GM23338 (cell line): Measurements from ENCODE around the gene CABLES2. TPM values are rescaled to one million over a fixed set of nuclear protein-coding genes. Genes with fewer than 3 reads are reported as not detected.

Experiments used
- ATAC-seq: fragments of 200-7000 bp; cut with Tn5 transposase; 3 replicates; pipeline ENCODE4 v1.9.1; 2020
- DNase-seq: peaks from one replicate; pipeline ENCODE4 v3.0.0-alpha.2; 2015; ENCODE audit warnings: low spot score
- H2AFZ ChIP-seq: fragments of 200-600 bp; sonication (generic); 2 replicates; pipeline ENCODE4 v1.8.0; 2016; ENCODE audit warnings: antibody characterized with exemption, mild to moderate bottlenecking, moderate library complexity
- H3F3A ChIP-seq: fragments of 200-600 bp; sonication (generic); replicated peaks from 2 replicates; pipeline ENCODE4 v1.8.0; 2017; ENCODE audit warnings: antibody characterized with exemption, mixed run types, low read depth
- H3K27ac ChIP-seq: fragments of 200-600 bp; sonication (generic); 2 replicates; pipeline ENCODE4 v1.6.1; 2016; ENCODE audit warnings: low read depth
- H3K27me3 ChIP-seq: fragments of 200-600 bp; sonication (generic); 2 replicates; pipeline ENCODE4 v1.8.0; 2016; ENCODE audit warnings: mild to moderate bottlenecking, mixed run types, moderate library complexity; ENCODE audit not compliant: insufficient read depth
- H3K36me3 ChIP-seq: fragments of 200-600 bp; sonication (generic); 2 replicates; pipeline ENCODE4 v1.8.0; 2016; ENCODE audit warnings: mild to moderate bottlenecking; ENCODE audit not compliant: insufficient read depth
- H3K4me1 ChIP-seq: fragments of 200-600 bp; sonication (generic); 2 replicates; pipeline ENCODE4 v1.8.0; 2016; ENCODE audit warnings: mild to moderate bottlenecking, moderate library complexity; ENCODE audit not compliant: insufficient read depth
- H3K4me2 ChIP-seq: fragments of 200-600 bp; sonication (generic); 2 replicates; pipeline ENCODE4 v1.7.1; 2017; ENCODE audit warnings: mixed run types
- H3K4me3 ChIP-seq: fragments of 200-600 bp; sonication (generic); 2 replicates; pipeline ENCODE4 v1.6.1; 2016; ENCODE audit warnings: mixed run types
- H3K79me2 ChIP-seq: fragments of 200-600 bp; sonication (generic); replicated peaks from 2 replicates; pipeline ENCODE4 v1.8.0; 2017; ENCODE audit warnings: mild to moderate bottlenecking; ENCODE audit not compliant: insufficient read depth
- H3K9me2 ChIP-seq: fragments of 200-600 bp; sonication (generic); 2 replicates; pipeline ENCODE4 v1.8.0; 2017; ENCODE audit not compliant: insufficient read depth
- H4K20me1 ChIP-seq: fragments of 200-600 bp; sonication (generic); replicated peaks from 2 replicates; pipeline ENCODE4 v1.8.0; 2017; ENCODE audit warnings: mild to moderate bottlenecking; ENCODE audit not compliant: insufficient read depth
- H3K27ac Mint-ChIP-seq: 2 replicates; pipeline ENCODE4 v1.8.0; 2020; ENCODE audit warnings: inconsistent platforms, mild to moderate bottlenecking, moderate library complexity, mixed read lengths
- H3K27me3 Mint-ChIP-seq: 3 replicates; pipeline ENCODE4 v1.8.0; 2022; ENCODE audit warnings: low read depth, mild to moderate bottlenecking, moderate library complexity, mixed read lengths, inconsistent platforms; ENCODE audit not compliant: insufficient read depth, poor library complexity
- H3K36me3 Mint-ChIP-seq: 3 replicates; pipeline ENCODE4 v1.8.0; 2021; ENCODE audit warnings: low read depth, mild to moderate bottlenecking, inconsistent platforms, moderate library complexity, mixed read lengths
- H3K4me1 Mint-ChIP-seq: 3 replicates; pipeline ENCODE4 v1.8.0; 2020; ENCODE audit warnings: mild to moderate bottlenecking, inconsistent platforms, mixed read lengths
- H3K4me3 Mint-ChIP-seq: 3 replicates; pipeline ENCODE4 v1.8.0; 2021; ENCODE audit warnings: moderate library complexity, mild to moderate bottlenecking, inconsistent platforms, mixed read lengths
- H3K9me3 Mint-ChIP-seq: 3 replicates; pipeline ENCODE4 v1.8.0; 2020; ENCODE audit warnings: moderate library complexity, mild to moderate bottlenecking, inconsistent platforms, mixed read lengths
- CREB1 ChIP-seq: fragments of 250-450 bp; sonication (Bioruptor Pico); IDR thresholded peaks from 2 replicates; pipeline ENCODE4 v1.5.0; 2020; ENCODE audit warnings: low read depth, mild to moderate bottlenecking, moderate library complexity
- ETS1 ChIP-seq: IDR thresholded peaks from 2 replicates; pipeline ENCODE4 v1.6.1; 2016; ENCODE audit warnings: antibody characterized with exemption
- JUNB ChIP-seq: IDR thresholded peaks from one replicate; pipeline ENCODE4 v1.6.1; 2016; ENCODE audit warnings: antibody characterized with exemption; ENCODE audit not compliant: unreplicated experiment
- NANOG ChIP-seq: IDR thresholded peaks from 2 replicates; pipeline ENCODE4 v1.6.1; 2016; ENCODE audit warnings: antibody characterized with exemption, borderline replicate concordance
- POLR2AphosphoS5 ChIP-seq: IDR thresholded peaks from 2 replicates; pipeline ENCODE4 v1.6.1; 2016; ENCODE audit warnings: antibody characterized with exemption, low read depth
- REST ChIP-seq: IDR thresholded peaks from one replicate; pipeline ENCODE4 v1.6.1; 2018; ENCODE audit warnings: antibody characterized with exemption; ENCODE audit not compliant: unreplicated experiment
- STAT1 ChIP-seq: IDR thresholded peaks from one replicate; pipeline ENCODE4 v1.6.1; 2016; ENCODE audit warnings: antibody characterized with exemption; ENCODE audit not compliant: unreplicated experiment
- ZNF114 ChIP-seq: fragments of 250-450 bp; sonication (Bioruptor Pico); IDR thresholded peaks from 2 replicates; pipeline ENCODE4 v1.5.0; 2020; ENCODE audit warnings: mild to moderate bottlenecking, moderate library complexity
- ZNF331 ChIP-seq: fragments of 250-450 bp; sonication (Bioruptor Pico); IDR thresholded peaks from 2 replicates; pipeline ENCODE4 v1.5.0; 2020; ENCODE audit warnings: low read depth, mild to moderate bottlenecking, moderate library complexity
- ZNF462 ChIP-seq: fragments of 250-450 bp; sonication (Bioruptor Pico); IDR thresholded peaks from 2 replicates; pipeline ENCODE4 v1.5.0; 2020; ENCODE audit warnings: mild to moderate bottlenecking, moderate library complexity
- polyA plus RNA-seq: library from polyadenylated mRNA; unstranded; fragments of >200 nt; fragmentation: Nextera tagmentation; extraction: Ambion mirVana; gene quantifications from 2 replicates; pipeline ENCODE4 v1.2.1, GENCODE V29; 2016
- total RNA-seq: library from RNA; depleted of rRNA; stranded (reverse); fragments of >200 nt; shearing (Covaris generic); gene quantifications from 2 replicates; pipeline ENCODE4 v1.2.3, GENCODE V29; 2014

The CABLES2 gene
- total and polyA plus RNA-seq, 2 experiments from 2014 or later, result 4.3 to 12.7 TPM

GRCh38 chr20:62409086-62409853 is 2.2 kb upstream of the CABLES2 start:
- H3K4me3 ChIP-seq, result no peak overlapping the region
- no peak overlapping the region for H3K27ac ChIP-seq
- H3K4me1 ChIP-seq, result no peaks in the 10 kb centered on the region; the same call in 1 of the 2 replicates
- Mint-ChIP-seq H3K27ac (no peak overlapping the region), H3K4me3 (no peak overlapping the region), H3K36me3 (no peaks in the 10 kb centered on the region), H3K27me3 (peaks cover 11% of the 10 kb centered on the region), H3K4me1 (peaks cover 9% of the 10 kb centered on the region), H3K9me3 (no peaks in the 10 kb centered on the region)
- H3K9me2 ChIP-seq, result no peaks in the 10 kb centered on the region
- no peaks in the 10 kb centered on the region for H3K27me3 ChIP-seq
- no peak for ATAC-seq
- no peaks in the 10 kb centered on the region for H3F3A ChIP-seq
- H2AFZ ChIP-seq, result no peak overlapping the region
- no peaks in the 10 kb centered on the region for H3K79me2 ChIP-seq
- H3K4me2 ChIP-seq, result no peak overlapping the region
- H3K36me3 ChIP-seq, result no peaks in the 10 kb centered on the region
- TF ChIP-seq STAT1 (no peak), ETS1 (no peak), ZNF114 (CRISPR knock-in tag) (no peak), CREB1 (CRISPR knock-in tag) (no peak), ZNF331 (CRISPR knock-in tag) (no peak), REST (no peak), POLR2AphosphoS5 (no peak), ZNF462 (no peak), NANOG (no peak), JUNB (no peak)
- DNase-seq, result no peak
- no peaks in the 10 kb centered on the region; the same call in 1 of the 2 replicates for H4K20me1 ChIP-seq
